Activated CD4-positive, alpha-beta T cell treated with anti-CD3 and anti-CD28 coated beads for 36 hours (primary cell): ENCODE data around the gene PTGER1. TPM values are rescaled to one million over a fixed set of nuclear protein-coding genes. Genes with fewer than 3 reads are reported as not detected.

Experiments used
- ATAC-seq: fragments of 200-7000 bp; cut with Tn5 transposase; one replicate; pipeline ENCODE4 v1.10.0; 2021; ENCODE audit warnings: mild to moderate bottlenecking, moderate library complexity
- CTCF ChIA-PET: fragments of 350-600 bp; sonication (Branson Sonifier 250); formaldehyde crosslinking; loops from one replicate; lab custom pipeline; 2021; ENCODE audit warnings: antibody characterized with exemption; lab: Charles Lee
- POLR2A ChIA-PET: fragments of 350-600 bp; sonication (Branson Sonifier 250); formaldehyde crosslinking; loops from one replicate; lab custom pipeline; 2021; ENCODE audit warnings: antibody characterized with exemption, inconsistent platforms; lab: Charles Lee
- DNase-seq: peaks from one replicate; pipeline ENCODE4 v3.0.0-alpha.2; 2020
- H3K27ac Mint-ChIP-seq: one replicate; pipeline ENCODE4 v1.8.0; 2021; ENCODE audit warnings: mixed read lengths
- H3K27me3 Mint-ChIP-seq: one replicate; pipeline ENCODE4 v1.8.0; 2021; ENCODE audit warnings: mixed read lengths
- H3K36me3 Mint-ChIP-seq: one replicate; pipeline ENCODE4 v1.8.0; 2021; ENCODE audit warnings: low read depth, mixed read lengths
- H3K4me1 Mint-ChIP-seq: one replicate; pipeline ENCODE4 v1.8.0; 2021; ENCODE audit warnings: mixed read lengths
- H3K4me3 Mint-ChIP-seq: one replicate; pipeline ENCODE4 v1.8.0; 2021; ENCODE audit warnings: mild to moderate bottlenecking, moderate library complexity, mixed read lengths
- H3K9me3 Mint-ChIP-seq: one replicate; pipeline ENCODE4 v1.8.0; 2021; ENCODE audit warnings: low read depth, mixed read lengths
- intact Hi-C, 2 experiments: fragments of 100-400 bp; cut with DNase I in 1 of 2; cut with micrococcal nuclease in 1 of 2; formaldehyde crosslinking; loops; one replicate each; pipeline versions ENCODE4 v1.14.2 to v1.15.1; 2022 to 2024; cut with DNase I, micrococcal nuclease
- total RNA-seq, 2 experiments: library from RNA; stranded (reverse); gene quantifications; one replicate each; pipeline ENCODE4 v1.2.3, GENCODE V29; 2021

Gene PTGER1
- total RNA-seq, 2 experiments from 2014 or later: 0.16 to 0.25 TPM

- ATAC-seq (no peak), DNase-seq (no peak)
- Mint-ChIP-seq H3K4me1 (peaks cover 24% of the 10 kb centered on the region), H3K4me3 (no peak overlapping the region), H3K27me3 (no peaks in the 10 kb centered on the region), H3K27ac (no peak overlapping the region), H3K36me3 (peaks cover 2% of the 10 kb centered on the region), H3K9me3 (no peaks in the 10 kb centered on the region)
- intact Hi-C loops: loop anchor here in 1 of 2 experiments (5.0 to 10.0 kb wide), 2 partner anchors 257 to 1574 kb away; no protein-coding TSS in a partner anchor
- POLR2A ChIA-PET: no interaction called here
- CTCF ChIA-PET: interaction anchor here (0.9 to 2.7 kb wide), 5 partner anchors 49 to 77 kb away, joined by 3 to 17 read pairs (median 3); no protein-coding TSS in a partner anchor
These were observed 44.4 kb downstream of the PTGER1 start for GRCh38 chr19:14430712-14431111.

GRCh38 chr19:14428882-14429416 lies 46.2 kb downstream of the PTGER1 start:
- H3K36me3 Mint-ChIP-seq: no peaks in the 10 kb centered on the region
- CTCF ChIA-PET: interaction anchor here (0.6 to 1.9 kb wide), 9 partner anchors 9 to 486 kb away, joined by 3 to 8 read pairs (median 4); partner anchors contain the start of gene ASF1B
- intact Hi-C loops: no loop called here
- H3K27ac Mint-ChIP-seq: no peak overlapping the region
- DNase-seq (no peak), ATAC-seq (no peak)
- no peaks in the 10 kb centered on the region for H3K27me3 Mint-ChIP-seq
- POLR2A ChIA-PET: no interaction called here
- no peaks in the 10 kb centered on the region for H3K9me3 Mint-ChIP-seq
- H3K4me3 Mint-ChIP-seq: no peak overlapping the region
- peaks cover 10% of the 10 kb centered on the region for H3K4me1 Mint-ChIP-seq

GRCh38 chr19:14427461-14427860 lies 47.7 kb downstream of the PTGER1 start:
- POLR2A ChIA-PET: no interaction called here
- ATAC-seq: no peak
- H3K27ac Mint-ChIP-seq: peak overlapping the region; percentile 21

DNA sequence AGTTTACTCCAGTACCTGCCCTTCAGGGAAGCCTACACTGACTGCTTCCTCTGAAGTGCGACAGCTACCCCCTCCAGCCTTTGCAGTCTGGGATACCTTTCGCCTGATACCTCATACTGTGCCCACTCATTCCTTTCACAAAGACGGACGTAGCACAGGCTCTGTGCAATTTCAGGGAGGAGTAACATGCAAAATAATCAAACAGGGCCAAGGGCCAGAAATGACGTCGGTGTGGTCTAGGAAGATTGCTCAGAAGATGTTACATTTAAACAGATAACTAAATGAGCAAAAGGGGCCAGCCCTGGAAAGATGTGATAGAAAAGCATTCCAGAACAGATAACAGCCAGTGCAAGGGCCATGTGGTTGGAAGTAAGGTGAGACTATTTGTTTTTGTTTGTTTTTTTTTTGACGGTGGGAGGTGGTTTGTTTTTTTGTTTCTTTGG lies 49.4 kb downstream of the PTGER1 start:
- Mint-ChIP-seq H3K36me3 (no peaks in the 10 kb centered on the region), H3K27ac (no peak overlapping the region), H3K9me3 (no peaks in the 10 kb centered on the region), H3K27me3 (no peaks in the 10 kb centered on the region), H3K4me1 (no peaks in the 10 kb centered on the region), H3K4me3 (no peak overlapping the region)
- DNase-seq (no peak), ATAC-seq (no peak)
- CTCF ChIA-PET: no interaction called here
- intact Hi-C loops: no loop called here
- POLR2A ChIA-PET: interaction anchor here (1.0 kb wide), 1 partner anchor 15 kb away, joined by 4 read pairs; no protein-coding TSS in a partner anchor

More at GRCh38 chr19:14427461-14427860, 47.7 kb downstream of the PTGER1 start:
- H3K4me1 Mint-ChIP-seq: peaks cover 8% of the 10 kb centered on the region
- intact Hi-C loops: no loop called here
- no peak for DNase-seq
- no peak overlapping the region for H3K4me3 Mint-ChIP-seq
- CTCF ChIA-PET: no interaction called here
- H3K36me3 Mint-ChIP-seq: no peaks in the 10 kb centered on the region
- no peaks in the 10 kb centered on the region for H3K9me3 Mint-ChIP-seq
- H3K27me3 Mint-ChIP-seq: no peaks in the 10 kb centered on the region

Other genes with a start within 250 kb of the PTGER1 start
- gene ADGRE5, start 93.9 kb downstream of the PTGER1 start, total RNA-seq: 100 to 1,000 TPM; 207 to 232 TPM
- 100 to 1,000 TPM; 168 to 185 TPM for gene DDX39A, start 56.0 kb downstream of the PTGER1 start, total RNA-seq
- 100 to 1,000 TPM; 173 to 176 TPM for gene PKN1, start 42.0 kb downstream of the PTGER1 start, total RNA-seq
- gene GIPC1, start 20.8 kb upstream of the PTGER1 start, total RNA-seq: 10 to 100 TPM; 19.3 to 25.7 TPM
- gene DNAJB1, start 43.0 kb upstream of the PTGER1 start, total RNA-seq: 10 to 100 TPM; 69.3 to 72.6 TPM
- gene TECR, start 54.2 kb upstream of the PTGER1 start, total RNA-seq: 100 to 1,000 TPM; 106 to 145 TPM
- gene NDUFB7, start 96.7 kb upstream of the PTGER1 start, total RNA-seq: 100 to 1,000 TPM; 112 to 121 TPM
- gene CLEC17A, start 107.7 kb upstream of the PTGER1 start, total RNA-seq: 1 to 10 TPM; 2.4 to 2.5 TPM
- under 1 TPM; 0.11 to 0.30 TPM for gene ADGRE3, start 199.5 kb upstream of the PTGER1 start, total RNA-seq
- 10 to 100 TPM; 11.7 to 12.7 TPM for gene ZNF333, start 214.7 kb upstream of the PTGER1 start, total RNA-seq